Testis (tissue), 2 donors: Measurements from ENCODE around the gene GTPBP3.

Source experiments
- POLR2A ChIP-seq: fragments of 450-650 bp; IDR thresholded peaks from one replicate; pipeline ENCODE4 v1.6.1; 2017; ENCODE audit warnings: antibody characterized with exemption, mild to moderate bottlenecking, moderate library complexity
- TF ChIP-seq, protein P1 (sequence below), 3 experiments: fragments of 450-650 bp in 2 of 3; fragments of 200-600 bp in 1 of 3; sonication (generic) in 1 of 3; IDR thresholded peaks; one replicate each; pipeline ENCODE4 v1.5.1; 2016 to 2019; ENCODE audit warnings: antibody characterized with exemption in 3 of 3, mild to moderate bottlenecking in 2 of 3, moderate library complexity in 1 of 3

DNA sequence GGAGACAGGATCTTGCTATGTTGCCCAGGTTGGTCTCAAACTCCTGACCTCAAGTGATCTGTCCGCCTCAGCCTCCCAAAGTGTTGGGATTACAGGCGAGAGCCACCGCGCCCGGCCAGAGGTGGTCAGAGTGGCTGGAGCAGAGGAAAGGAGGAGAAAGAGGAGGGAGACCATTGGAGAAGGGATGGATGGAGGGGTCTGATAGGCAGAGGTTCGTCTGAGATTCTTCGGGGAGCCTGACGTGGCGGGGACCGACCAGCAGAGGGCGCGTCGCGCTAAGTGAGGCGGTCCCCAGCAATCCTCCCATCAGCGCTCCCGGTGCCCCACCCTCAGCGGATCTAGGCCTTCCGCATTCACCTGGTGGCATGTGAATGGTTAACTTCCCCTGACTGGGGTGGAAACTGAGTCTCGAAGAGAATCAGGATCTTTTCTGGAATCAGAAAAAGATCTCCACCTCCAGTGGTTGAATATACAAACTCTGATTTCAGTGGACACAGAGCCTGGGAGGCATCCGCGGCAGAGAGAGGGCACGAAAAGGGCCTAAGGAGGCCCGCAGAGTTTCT is 8.8 kb downstream of the GTPBP3 start:
- TF ChIP-seq, protein P1, sequence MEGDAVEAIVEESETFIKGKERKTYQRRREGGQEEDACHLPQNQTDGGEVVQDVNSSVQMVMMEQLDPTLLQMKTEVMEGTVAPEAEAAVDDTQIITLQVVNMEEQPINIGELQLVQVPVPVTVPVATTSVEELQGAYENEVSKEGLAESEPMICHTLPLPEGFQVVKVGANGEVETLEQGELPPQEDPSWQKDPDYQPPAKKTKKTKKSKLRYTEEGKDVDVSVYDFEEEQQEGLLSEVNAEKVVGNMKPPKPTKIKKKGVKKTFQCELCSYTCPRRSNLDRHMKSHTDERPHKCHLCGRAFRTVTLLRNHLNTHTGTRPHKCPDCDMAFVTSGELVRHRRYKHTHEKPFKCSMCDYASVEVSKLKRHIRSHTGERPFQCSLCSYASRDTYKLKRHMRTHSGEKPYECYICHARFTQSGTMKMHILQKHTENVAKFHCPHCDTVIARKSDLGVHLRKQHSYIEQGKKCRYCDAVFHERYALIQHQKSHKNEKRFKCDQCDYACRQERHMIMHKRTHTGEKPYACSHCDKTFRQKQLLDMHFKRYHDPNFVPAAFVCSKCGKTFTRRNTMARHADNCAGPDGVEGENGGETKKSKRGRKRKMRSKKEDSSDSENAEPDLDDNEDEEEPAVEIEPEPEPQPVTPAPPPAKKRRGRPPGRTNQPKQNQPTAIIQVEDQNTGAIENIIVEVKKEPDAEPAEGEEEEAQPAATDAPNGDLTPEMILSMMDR (IDR thresholded peaks at IDR 0.05) = peak; percentile 91 to 96 (median 95)
- TF ChIP-seq POLR2A = no peak
